HUES48 (cell line): Measurements from ENCODE around the gene USB1.

Source experiments
- H3K27ac ChIP-seq: one replicate; pipeline ENCODE4 v1.7.0; 2013; ENCODE audit warnings: low read depth, low read length, inconsistent platforms
- H3K27me3 ChIP-seq: 2 replicates; pipeline ENCODE4 v1.6.1; 2013; ENCODE audit warnings: mild to moderate bottlenecking, low read length; ENCODE audit not compliant: control insufficient read depth, insufficient read depth
- H3K36me3 ChIP-seq: 2 replicates; pipeline ENCODE4 v1.6.1; 2013; ENCODE audit warnings: low read length; ENCODE audit not compliant: control insufficient read depth, insufficient read depth
- H3K4me1 ChIP-seq: 2 replicates; pipeline ENCODE4 v1.6.1; 2013; ENCODE audit warnings: mild to moderate bottlenecking, low read length; ENCODE audit not compliant: control insufficient read depth, insufficient read depth
- H3K4me3 ChIP-seq: 2 replicates; pipeline ENCODE4 v1.5.1; 2013; ENCODE audit warnings: mild to moderate bottlenecking, low read depth, low read length
- H3K9ac ChIP-seq: 2 replicates; pipeline ENCODE4 v1.6.1; 2013; ENCODE audit warnings: mild to moderate bottlenecking, low read depth, low read length, moderate library complexity
- H3K9me3 ChIP-seq: 2 replicates; pipeline ENCODE4 v1.6.1; 2013; ENCODE audit warnings: low read length; ENCODE audit not compliant: control insufficient read depth, insufficient read depth

The USB1 gene

DNA sequence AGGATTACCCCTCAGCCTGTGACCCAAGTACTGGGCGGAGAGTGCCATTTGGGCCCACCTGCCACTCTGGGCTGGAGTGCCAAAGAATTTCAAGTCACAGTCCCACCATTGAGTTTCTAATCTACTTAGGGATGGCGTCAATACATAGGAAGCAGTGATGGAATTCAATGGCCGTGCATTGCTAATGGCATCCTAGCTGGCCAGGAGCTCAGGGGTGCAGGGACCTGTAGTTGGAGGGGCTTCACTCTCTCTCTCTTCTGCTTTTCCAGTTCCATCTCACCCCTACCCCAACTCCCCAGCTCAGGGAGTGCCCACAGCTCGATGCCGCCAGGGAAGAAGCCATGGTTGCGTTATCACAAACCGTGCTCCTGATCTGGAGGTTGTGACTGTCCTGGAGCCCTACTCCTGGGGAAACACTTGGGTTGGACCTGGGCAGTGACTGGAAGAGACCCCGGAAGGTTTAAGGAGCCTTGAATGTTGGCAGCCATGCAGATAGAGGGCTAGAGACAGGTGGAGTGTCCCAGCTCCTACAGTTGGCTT is 26.8 kb downstream of the USB1 start:
- H3K4me1 ChIP-seq, result peaks cover 33% of the 10 kb centered on the region
- H3K9ac ChIP-seq, result no peak overlapping the region
- H3K27ac ChIP-seq, result peak overlapping the region; percentile 73

DNA sequence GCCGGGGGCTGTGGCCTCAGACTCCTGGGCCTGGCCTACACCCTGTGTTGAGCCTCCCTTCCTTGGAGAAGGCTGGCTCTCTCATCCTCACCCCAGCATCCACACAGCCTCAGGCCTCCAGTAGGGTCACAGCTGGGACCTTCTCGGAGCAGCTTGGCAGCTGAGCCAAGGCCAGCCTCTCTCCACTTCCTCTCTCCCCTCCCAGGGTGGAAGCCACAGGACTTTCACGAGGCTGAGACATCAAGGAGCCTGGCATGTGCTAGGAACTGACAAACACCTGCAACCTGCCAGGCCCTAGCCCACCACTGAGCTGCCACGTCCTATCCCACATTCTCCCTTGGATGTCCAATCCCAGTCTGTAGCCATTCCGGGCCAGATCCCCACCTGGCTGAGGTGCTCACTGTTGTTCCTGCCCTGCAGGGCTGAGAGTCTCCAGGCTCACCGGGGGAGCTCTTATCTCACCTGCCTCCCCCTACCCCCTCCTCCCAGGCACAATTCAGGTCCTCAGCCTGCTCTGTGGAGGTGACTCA is 27.4 kb downstream of the USB1 start:
- peaks cover 14% of the 10 kb centered on the region; the same call in 1 of the 2 replicates for H3K27me3 ChIP-seq
- no peaks in the 10 kb centered on the region for H3K36me3 ChIP-seq
- H3K4me3 ChIP-seq, result peak overlapping the region; percentile 37; the same call in 1 of the 2 replicates
- H3K4me1 ChIP-seq, result peaks cover 28% of the 10 kb centered on the region
- no peak overlapping the region for H3K9ac ChIP-seq
- no peaks in the 10 kb centered on the region for H3K9me3 ChIP-seq
- peak overlapping the region; percentile 73 for H3K27ac ChIP-seq

More for the DNA sequence above, 26.8 kb downstream of the USB1 start:
- Histone ChIP-seq H3K4me3 (peak overlapping the region; percentile 37), H3K36me3 (no peaks in the 10 kb centered on the region), H3K27me3 (peaks cover 15% of the 10 kb centered on the region; the same call in 1 of the 2 replicates), H3K9me3 (no peaks in the 10 kb centered on the region)

DNA sequence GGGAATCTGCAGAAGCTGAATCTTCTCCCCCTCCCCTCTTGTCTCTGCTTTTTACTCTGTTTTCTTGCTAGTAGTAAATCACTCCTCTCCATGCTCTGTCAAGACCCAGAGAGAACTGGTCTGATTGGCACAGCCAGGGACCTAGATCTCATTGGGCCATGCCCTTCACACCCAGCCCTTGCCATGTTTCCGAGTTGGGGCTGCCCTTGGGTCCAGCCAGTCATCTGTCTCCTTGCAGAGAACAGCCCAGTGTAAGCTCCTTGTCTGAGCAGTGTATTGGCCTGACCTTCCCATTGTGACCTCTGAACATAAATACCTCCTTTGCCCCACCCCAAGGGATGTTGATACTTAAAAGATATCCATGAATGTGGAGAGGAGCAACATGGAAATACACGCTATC is 28.2 kb downstream of the USB1 start:
- no peaks in the 10 kb centered on the region for H3K36me3 ChIP-seq
- H3K4me1 ChIP-seq, result peaks cover 20% of the 10 kb centered on the region
- H3K9ac ChIP-seq, result no peak overlapping the region

GRCh38 chr16:58030136-58030840 is 29.1 kb downstream of the USB1 start:
- Histone ChIP-seq H3K27me3 (no peaks in the 10 kb centered on the region), H3K9me3 (no peaks in the 10 kb centered on the region), H3K36me3 (no peaks in the 10 kb centered on the region), H3K27ac (no peak overlapping the region), H3K4me1 (peaks cover 14% of the 10 kb centered on the region), H3K4me3 (no peak overlapping the region), H3K9ac (no peak overlapping the region)

More for the DNA sequence above, 28.2 kb downstream of the USB1 start:
- Histone ChIP-seq H3K27ac (no peak overlapping the region), H3K4me3 (no peak overlapping the region), H3K27me3 (peaks cover 6% of the 10 kb centered on the region; the same call in 1 of the 2 replicates), H3K9me3 (no peaks in the 10 kb centered on the region)

GRCh38 chr16:58031016-58031800 is 30.0 kb downstream of the USB1 start:
- Histone ChIP-seq H3K36me3 (no peaks in the 10 kb centered on the region), H3K4me1 (peaks cover 14% of the 10 kb centered on the region), H3K27me3 (no peaks in the 10 kb centered on the region), H3K9ac (no peak overlapping the region), H3K27ac (no peak overlapping the region), H3K9me3 (no peaks in the 10 kb centered on the region), H3K4me3 (no peak overlapping the region)

DNA sequence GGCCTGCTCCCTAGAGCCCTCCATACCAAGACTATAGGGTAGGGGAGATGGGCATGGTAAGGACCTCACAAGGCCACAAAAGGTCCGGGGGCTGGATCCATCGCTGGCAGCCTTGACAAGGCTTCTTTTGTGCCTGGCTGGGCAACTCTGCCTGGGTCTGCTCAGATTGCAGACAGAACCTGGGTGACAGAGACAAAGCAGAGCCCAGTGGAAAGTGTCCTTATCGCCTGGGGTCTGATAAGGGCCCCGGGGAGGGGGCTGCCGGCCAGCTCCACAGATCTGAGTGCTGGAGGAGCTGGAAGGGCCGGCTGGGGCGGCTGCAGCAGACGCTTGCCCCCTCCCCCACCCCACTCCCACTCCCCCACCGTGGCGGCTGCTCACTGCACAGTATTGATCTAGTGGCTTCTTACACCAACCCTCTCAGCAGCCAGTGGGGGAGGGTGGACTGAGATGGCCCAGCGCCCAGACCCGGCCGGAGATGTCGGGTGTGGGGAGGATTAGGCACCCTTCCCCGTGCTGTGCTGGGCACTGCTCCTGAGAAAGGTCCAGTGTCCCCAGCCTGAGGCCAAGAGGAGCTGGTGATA is 31.6 kb downstream of the USB1 start:
- H3K36me3 ChIP-seq, result peaks cover 8% of the 10 kb centered on the region
- H3K27ac ChIP-seq, result no peak overlapping the region
- no peaks in the 10 kb centered on the region for H3K9me3 ChIP-seq
- no peak overlapping the region for H3K4me3 ChIP-seq
- no peaks in the 10 kb centered on the region for H3K27me3 ChIP-seq
- H3K4me1 ChIP-seq, result peaks cover 13% of the 10 kb centered on the region
- no peak overlapping the region for H3K9ac ChIP-seq

- Histone ChIP-seq H3K4me1 (no peaks in the 10 kb centered on the region), H3K9me3 (no peaks in the 10 kb centered on the region), H3K36me3 (peaks cover 20% of the 10 kb centered on the region), H3K4me3 (no peak overlapping the region), H3K27ac (no peak overlapping the region), H3K9ac (no peak overlapping the region), H3K27me3 (no peaks in the 10 kb centered on the region)
Measured at GRCh38 chr16:58034128-58034685, 33.0 kb downstream of the USB1 start.

GRCh38 chr16:58034774-58035173 is 33.6 kb downstream of the USB1 start:
- Histone ChIP-seq H3K9ac (no peak overlapping the region), H3K4me1 (no peaks in the 10 kb centered on the region), H3K27me3 (no peaks in the 10 kb centered on the region), H3K9me3 (no peaks in the 10 kb centered on the region), H3K36me3 (peaks cover 26% of the 10 kb centered on the region), H3K4me3 (no peak overlapping the region), H3K27ac (no peak overlapping the region)

- Histone ChIP-seq H3K9me3 (no peaks in the 10 kb centered on the region), H3K4me3 (no peak overlapping the region), H3K27ac (no peak overlapping the region), H3K36me3 (peaks cover 34% of the 10 kb centered on the region), H3K4me1 (no peaks in the 10 kb centered on the region), H3K9ac (no peak overlapping the region), H3K27me3 (no peaks in the 10 kb centered on the region)
Measured at GRCh38 chr16:58035356-58036170, 34.4 kb downstream of the USB1 start.

GRCh38 chr16:58036943-58037342 is 35.7 kb downstream of the USB1 start:
- H3K4me1 ChIP-seq, result no peaks in the 10 kb centered on the region
- no peaks in the 10 kb centered on the region for H3K27me3 ChIP-seq
- no peak overlapping the region for H3K9ac ChIP-seq
- no peak overlapping the region for H3K27ac ChIP-seq
- no peak overlapping the region for H3K4me3 ChIP-seq
- peaks cover 47% of the 10 kb centered on the region for H3K36me3 ChIP-seq
- H3K9me3 ChIP-seq, result no peaks in the 10 kb centered on the region
